Ascending aorta (tissue), 2 donors: ENCODE measurements around the gene LARP4. TPM values are rescaled to one million over a fixed set of nuclear protein-coding genes. Genes with fewer than 3 reads are reported as not detected.
"Not testable (repeated sequence)": the region's sequence is repeated elsewhere in the genome, so short reads cannot be mapped to it uniquely, and the experiment has no call there.

Experiments used
- DNase-seq, 2 donors: peaks; one replicate each; pipeline ENCODE4 v3.0.0-alpha.2; 2019; ENCODE audit warnings: low spot score in 2 of 2
- H3K27ac ChIP-seq, 2 donors: fragments of 200-600 bp; sonication (generic); one replicate each; pipeline ENCODE4 v1.5.1; 2016 to 2017; ENCODE audit warnings: mild to moderate bottlenecking in 1 of 2
- H3K27me3 ChIP-seq: fragments of 200-600 bp; sonication (generic); one replicate; pipeline ENCODE4 v1.5.1; 2017
- H3K36me3 ChIP-seq, 2 donors: fragments of 200-600 bp; sonication (generic); one replicate each; pipeline ENCODE4 v1.5.1; 2016
- H3K4me1 ChIP-seq, 2 donors: fragments of 200-600 bp; sonication (generic); one replicate each; pipeline ENCODE4 v1.5.1; 2016 to 2017; ENCODE audit warnings: mild to moderate bottlenecking in 1 of 2
- H3K4me3 ChIP-seq, 2 donors: fragments of 200-600 bp; sonication (generic); one replicate each; pipeline ENCODE4 v1.5.1; 2016 to 2017; ENCODE audit warnings: mild to moderate bottlenecking in 1 of 2
- H3K9me3 ChIP-seq, 2 donors: fragments of 200-600 bp; sonication (generic); one replicate each; pipeline ENCODE4 v1.5.1; 2016
- CTCF ChIP-seq, 3 experiments: fragments of 200-600 bp in 2 of 3; fragments of 450-650 bp in 1 of 3; sonication (generic) in 2 of 3; IDR thresholded peaks; one replicate each; pipeline ENCODE4 v1.5.1; 2016 to 2019; ENCODE audit warnings: antibody characterized with exemption in 3 of 3, mild to moderate bottlenecking in 1 of 3, moderate library complexity in 1 of 3
- intact Hi-C: fragments of 100-400 bp; cut with DNase I; formaldehyde crosslinking; loops from one replicate; pipeline ENCODE4 v1.15.1; 2023
- total RNA-seq: library from RNA; depleted of rRNA; stranded (reverse); fragments of >200 nt; gene quantifications from one replicate; pipeline ENCODE4 v1.1.0, GENCODE V29; 2016

LARP4 gene
- total RNA-seq, 1 donor from 2014 or later = 45.7 TPM

- TF ChIP-seq CTCF (IDR thresholded peaks at IDR 0.05) = no peak
- Histone ChIP-seq H3K36me3 (peaks cover 19 to 32% of the 10 kb centered on the region in 2 donors), H3K27ac (no peak overlapping the region), H3K27me3 (no peaks in the 10 kb centered on the region), H3K4me1 (no peaks in the 10 kb centered on the region), H3K4me3 (no peak overlapping the region), H3K9me3 (no peaks in the 10 kb centered on the region)
- no peak for DNase-seq
- intact Hi-C loops = no loop called here
These were observed 25.0 kb downstream of the LARP4 start for GRCh38 chr12:50425589-50426258.

- H3K27ac ChIP-seq, H3K9me3 ChIP-seq, H3K4me1 ChIP-seq, DNase-seq, H3K27me3 ChIP-seq, H3K4me3 ChIP-seq, intact Hi-C loops: not testable (repeated sequence)
- H3K36me3 ChIP-seq = peaks cover 48 to 82% of the 10 kb centered on the region in 2 donors
These were observed 31.0 kb downstream of the LARP4 start for GRCh38 chr12:50431656-50432055.

GRCh38 chr12:50440288-50440687, 39.6 kb downstream of the LARP4 start:
- Histone ChIP-seq H3K27ac (no peak overlapping the region), H3K9me3 (no peaks in the 10 kb centered on the region), H3K27me3 (no peaks in the 10 kb centered on the region), H3K36me3 (peaks cover 50 to 91% of the 10 kb centered on the region in 2 donors), H3K4me1 (no peaks in the 10 kb centered on the region), H3K4me3 (no peak overlapping the region)
- TF ChIP-seq CTCF (IDR thresholded peaks at IDR 0.05) = no peak
- intact Hi-C loops = no loop called here
- no peak for DNase-seq

GRCh38 chr12:50441763-50442162, 41.1 kb downstream of the LARP4 start:
- intact Hi-C loops = no loop called here
- Histone ChIP-seq H3K4me1 (no peaks in the 10 kb centered on the region), H3K4me3 (no peak overlapping the region), H3K9me3 (no peaks in the 10 kb centered on the region), H3K36me3 (peaks cover 56 to 85% of the 10 kb centered on the region in 2 donors), H3K27ac (no peak overlapping the region), H3K27me3 (no peaks in the 10 kb centered on the region)
- no peak for DNase-seq
- no peak for TF ChIP-seq CTCF (IDR thresholded peaks at IDR 0.05)

- intact Hi-C loops = no loop called here
- H3K4me1 ChIP-seq = no peaks in the 10 kb centered on the region
- peaks cover 54 to 86% of the 10 kb centered on the region in 2 donors for H3K36me3 ChIP-seq
- no peaks in the 10 kb centered on the region for H3K27me3 ChIP-seq
- H3K27ac ChIP-seq = no peak overlapping the region
- no peaks in the 10 kb centered on the region for H3K9me3 ChIP-seq
- no peak overlapping the region for H3K4me3 ChIP-seq
- DNase-seq = no peak
- no peak for TF ChIP-seq CTCF (IDR thresholded peaks at IDR 0.05)
These were observed 41.7 kb downstream of the LARP4 start for GRCh38 chr12:50442178-50442908.

- H3K9me3 ChIP-seq, intact Hi-C loops, H3K4me3 ChIP-seq, DNase-seq, H3K27ac ChIP-seq, H3K4me1 ChIP-seq, H3K27me3 ChIP-seq: not testable (repeated sequence)
- H3K36me3 ChIP-seq = peaks cover 28 to 42% of the 10 kb centered on the region in 2 donors
These were observed 49.0 kb downstream of the LARP4 start for GRCh38 chr12:50449671-50450070.
